ENCODE measurements around the gene MROH7.
A peak's percentile ranks its signal among the peaks of the same experiment; 100 is the strongest.

Gene MROH7

GRCh38 chr1:54651608-54652007, 10.0 kb downstream of the MROH7 start:
- no peak for DNase-seq (ENCODE audit: low read depth, low spot score)

- no peak for DNase-seq (ENCODE audit: low read depth, low spot score)
Measured at GRCh38 chr1:54652168-54652567, 10.6 kb downstream of the MROH7 start.

- DNase-seq (ENCODE audit: low read depth, low spot score) = no peak
Measured at GRCh38 chr1:54653036-54653435, 11.4 kb downstream of the MROH7 start.

GRCh38 chr1:54658164-54658913, 16.8 kb downstream of the MROH7 start:
- no peak for DNase-seq (ENCODE audit: low read depth, low spot score)

GRCh38 chr1:54663725-54664124, 22.1 kb downstream of the MROH7 start:
- no peak for DNase-seq (ENCODE audit: low read depth, low spot score)

GRCh38 chr1:54664364-54664763, 22.8 kb downstream of the MROH7 start:
- no peak for DNase-seq (ENCODE audit: low read depth, low spot score)

- DNase-seq (ENCODE audit: low read depth, low spot score) = no peak
Measured at GRCh38 chr1:54665852-54666251, 24.3 kb downstream of the MROH7 start.

GRCh38 chr1:54666333-54666732, 24.7 kb downstream of the MROH7 start:
- no peak for DNase-seq (ENCODE audit: low read depth, low spot score)

GRCh38 chr1:54667797-54668196, 26.2 kb downstream of the MROH7 start:
- DNase-seq (ENCODE audit: low read depth, low spot score) = no peak

GRCh38 chr1:54668567-54668966, 27.0 kb downstream of the MROH7 start:
- no peak for DNase-seq (ENCODE audit: low read depth, low spot score)

GRCh38 chr1:54671985-54672608, 30.5 kb downstream of the MROH7 start:
- DNase-seq (ENCODE audit: low read depth, low spot score) = peak; percentile 25

GRCh38 chr1:54678776-54679643, 37.4 kb downstream of the MROH7 start:
- DNase-seq (ENCODE audit: low read depth, low spot score) = no peak

- no peak for DNase-seq (ENCODE audit: low read depth, low spot score)
Measured at GRCh38 chr1:54679706-54680105, 38.1 kb downstream of the MROH7 start.

GRCh38 chr1:54680387-54680786, 38.8 kb downstream of the MROH7 start:
- no peak for DNase-seq (ENCODE audit: low read depth, low spot score)

- no peak for DNase-seq (ENCODE audit: low read depth, low spot score)
Measured at GRCh38 chr1:54681358-54681757, 39.8 kb downstream of the MROH7 start.

GRCh38 chr1:54683453-54683852, 41.9 kb downstream of the MROH7 start:
- DNase-seq (ENCODE audit: low read depth, low spot score) = no peak

GRCh38 chr1:54685335-54685905, 43.8 kb downstream of the MROH7 start:
- DNase-seq (ENCODE audit: low read depth, low spot score) = no peak

GRCh38 chr1:54686155-54686554, 44.6 kb downstream of the MROH7 start:
- DNase-seq (ENCODE audit: low read depth, low spot score) = no peak

- no peak for DNase-seq (ENCODE audit: low read depth, low spot score)
Measured at GRCh38 chr1:54694771-54695170, 53.2 kb downstream of the MROH7 start.

GRCh38 chr1:54695221-54695620, 53.6 kb downstream of the MROH7 start:
- no peak for DNase-seq (ENCODE audit: low read depth, low spot score)

- no peak for DNase-seq (ENCODE audit: low read depth, low spot score)
Measured at GRCh38 chr1:54695764-54696163, 54.2 kb downstream of the MROH7 start.

- DNase-seq (ENCODE audit: low read depth, low spot score) = no peak
Measured at GRCh38 chr1:54696262-54696661, 54.7 kb downstream of the MROH7 start.
